BLaER1 (cell line): ENCODE data around the gene SERPINB6.
"Not testable (repeated sequence)": the region's sequence is repeated elsewhere in the genome, so short reads cannot be mapped to it uniquely, and the experiment has no call there.

Experiments
- H3K27ac ChIP-seq: shearing (Covaris generic); formaldehyde crosslinking; 2 replicates; pipeline ENCODE4 v1.8.1; 2022
- H3K27me3 ChIP-seq: shearing (Covaris generic); formaldehyde crosslinking; 2 replicates; pipeline ENCODE4 v1.8.1; 2022
- H3K36me3 ChIP-seq: shearing (Covaris generic); formaldehyde crosslinking; 2 replicates; pipeline ENCODE4 v1.8.1; 2022
- H3K4me1 ChIP-seq: shearing (Covaris generic); formaldehyde crosslinking; 2 replicates; pipeline ENCODE4 v1.8.1; 2022
- H3K4me2 ChIP-seq: shearing (Covaris generic); formaldehyde crosslinking; 2 replicates; pipeline ENCODE4 v1.8.1; 2022
- H3K4me3 ChIP-seq: shearing (Covaris generic); formaldehyde crosslinking; 2 replicates; pipeline ENCODE4 v1.8.1; 2022
- H3K9ac ChIP-seq: shearing (Covaris generic); formaldehyde crosslinking; 2 replicates; pipeline ENCODE4 v1.8.1; 2022
- H3K9me3 ChIP-seq: shearing (Covaris generic); formaldehyde crosslinking; 2 replicates; pipeline ENCODE4 v1.8.1; 2022
- H4K20me1 ChIP-seq: shearing (Covaris generic); formaldehyde crosslinking; 2 replicates; pipeline ENCODE4 v1.8.1; 2022
- Cebpa-rat ChIP-seq: shearing (Covaris generic); IDR thresholded peaks from 2 replicates; pipeline ENCODE4 v1.8.1; 2022

SERPINB6 gene

GRCh38 chr6:2917801-2918445, 53.4 kb downstream of the SERPINB6 start:
- Histone ChIP-seq H3K9me3 (no peaks in the 10 kb centered on the region), H3K4me2 (no peak overlapping the region), H4K20me1 (no peaks in the 10 kb centered on the region), H3K9ac (no peak overlapping the region), H3K36me3 (no peaks in the 10 kb centered on the region), H3K4me3 (no peak overlapping the region), H3K27ac (no peak overlapping the region), H3K4me1 (no peaks in the 10 kb centered on the region), H3K27me3 (no peaks in the 10 kb centered on the region)
- no peak for TF ChIP-seq Cebpa-rat

- Histone ChIP-seq H3K9ac (no peak overlapping the region), H3K27ac (no peak overlapping the region), H3K4me3 (no peak overlapping the region), H4K20me1 (no peaks in the 10 kb centered on the region), H3K36me3 (no peaks in the 10 kb centered on the region), H3K4me2 (no peak overlapping the region), H3K9me3 (no peaks in the 10 kb centered on the region), H3K4me1 (no peaks in the 10 kb centered on the region), H3K27me3 (no peaks in the 10 kb centered on the region)
- TF ChIP-seq Cebpa-rat: no peak
These were observed 54.3 kb downstream of the SERPINB6 start for GRCh38 chr6:2917065-2917464.

- H3K4me2 ChIP-seq: no peak overlapping the region
- no peak overlapping the region for H3K9ac ChIP-seq
- no peak overlapping the region for H3K4me3 ChIP-seq
- H3K27ac ChIP-seq: no peak overlapping the region
- no peaks in the 10 kb centered on the region for H3K4me1 ChIP-seq
- H3K27me3 ChIP-seq: no peaks in the 10 kb centered on the region
- TF ChIP-seq Cebpa-rat: no peak
- no peaks in the 10 kb centered on the region for H3K36me3 ChIP-seq
- no peaks in the 10 kb centered on the region for H4K20me1 ChIP-seq
- H3K9me3 ChIP-seq: no peaks in the 10 kb centered on the region
These were observed 55.0 kb downstream of the SERPINB6 start for GRCh38 chr6:2916158-2916925.

GRCh38 chr6:2915150-2915549, 56.2 kb downstream of the SERPINB6 start:
- H3K9ac ChIP-seq: no peak overlapping the region
- no peak for TF ChIP-seq Cebpa-rat
- H3K4me1 ChIP-seq: no peaks in the 10 kb centered on the region
- no peak overlapping the region for H3K27ac ChIP-seq
- no peak overlapping the region for H3K4me2 ChIP-seq
- H3K4me3 ChIP-seq: no peak overlapping the region
- no peaks in the 10 kb centered on the region for H4K20me1 ChIP-seq
- no peaks in the 10 kb centered on the region for H3K27me3 ChIP-seq
- no peaks in the 10 kb centered on the region for H3K36me3 ChIP-seq
- H3K9me3 ChIP-seq: no peaks in the 10 kb centered on the region

GRCh38 chr6:2914318-2914660, 57.1 kb downstream of the SERPINB6 start:
- Histone ChIP-seq H3K4me1 (no peaks in the 10 kb centered on the region), H4K20me1 (no peaks in the 10 kb centered on the region), H3K9ac (no peak overlapping the region), H3K4me3 (no peak overlapping the region), H3K9me3 (no peaks in the 10 kb centered on the region), H3K4me2 (no peak overlapping the region), H3K36me3 (no peaks in the 10 kb centered on the region), H3K27ac (no peak overlapping the region), H3K27me3 (no peaks in the 10 kb centered on the region)
- no peak for TF ChIP-seq Cebpa-rat

GRCh38 chr6:2913621-2914317, 57.6 kb downstream of the SERPINB6 start:
- no peak overlapping the region for H3K4me3 ChIP-seq
- no peaks in the 10 kb centered on the region for H3K4me1 ChIP-seq
- no peak overlapping the region for H3K9ac ChIP-seq
- H3K27ac ChIP-seq: no peak overlapping the region
- H3K9me3 ChIP-seq: no peaks in the 10 kb centered on the region
- no peaks in the 10 kb centered on the region for H3K36me3 ChIP-seq
- no peak for TF ChIP-seq Cebpa-rat
- no peaks in the 10 kb centered on the region for H3K27me3 ChIP-seq
- H4K20me1 ChIP-seq: no peaks in the 10 kb centered on the region
- H3K4me2 ChIP-seq: no peak overlapping the region

- 0 out of 2 replicates have a peak, but pooled peaks cover 2% of the 10 kb centered on the region for H3K27me3 ChIP-seq
- no peak overlapping the region for H3K4me3 ChIP-seq
- H4K20me1 ChIP-seq: no peaks in the 10 kb centered on the region
- H3K4me2 ChIP-seq: no peak overlapping the region
- H3K27ac ChIP-seq: no peak overlapping the region
- no peaks in the 10 kb centered on the region for H3K4me1 ChIP-seq
- no peaks in the 10 kb centered on the region for H3K36me3 ChIP-seq
- no peaks in the 10 kb centered on the region for H3K9me3 ChIP-seq
- no peak for TF ChIP-seq Cebpa-rat
- H3K9ac ChIP-seq: no peak overlapping the region
These were observed 60.2 kb downstream of the SERPINB6 start for GRCh38 chr6:2911171-2911570.

GRCh38 chr6:2909718-2910117, 61.6 kb downstream of the SERPINB6 start:
- Histone ChIP-seq H3K9ac (no peak overlapping the region), H3K27ac (no peak overlapping the region), H4K20me1 (no peaks in the 10 kb centered on the region), H3K9me3 (no peaks in the 10 kb centered on the region), H3K4me3 (no peak overlapping the region), H3K27me3 (peaks cover 12% of the 10 kb centered on the region; the same call in 1 of the 2 replicates), H3K4me1 (no peaks in the 10 kb centered on the region), H3K36me3 (no peaks in the 10 kb centered on the region), H3K4me2 (no peak overlapping the region)
- no peak for TF ChIP-seq Cebpa-rat

GRCh38 chr6:2909051-2909606, 62.2 kb downstream of the SERPINB6 start:
- not testable (repeated sequence) for H3K4me1 ChIP-seq, H3K27ac ChIP-seq, H3K9me3 ChIP-seq, H3K4me2 ChIP-seq, H3K9ac ChIP-seq, H4K20me1 ChIP-seq, H3K36me3 ChIP-seq, H3K4me3 ChIP-seq
- H3K27me3 ChIP-seq: peaks cover 18% of the 10 kb centered on the region

GRCh38 chr6:2908516-2908915, 62.9 kb downstream of the SERPINB6 start:
- not testable (repeated sequence) for H4K20me1 ChIP-seq, H3K27ac ChIP-seq, H3K4me3 ChIP-seq, H3K36me3 ChIP-seq, H3K4me1 ChIP-seq, H3K9ac ChIP-seq, H3K4me2 ChIP-seq, H3K9me3 ChIP-seq
- H3K27me3 ChIP-seq: peaks cover 24% of the 10 kb centered on the region

- H3K4me1 ChIP-seq: peaks cover 18% of the 10 kb centered on the region
- H3K27ac ChIP-seq, H3K9ac ChIP-seq, H3K36me3 ChIP-seq, H3K9me3 ChIP-seq, H4K20me1 ChIP-seq: not testable (repeated sequence)
- H3K27me3 ChIP-seq: peaks cover 58% of the 10 kb centered on the region
- H3K4me2 ChIP-seq: peak overlapping the region; percentile 83
- H3K4me3 ChIP-seq: peak overlapping the region; percentile 68
These were observed 67.8 kb downstream of the SERPINB6 start for GRCh38 chr6:2903411-2904185.

- H4K20me1 ChIP-seq, H3K36me3 ChIP-seq, H3K27ac ChIP-seq, H3K4me3 ChIP-seq, H3K9me3 ChIP-seq, H3K9ac ChIP-seq: not testable (repeated sequence)
- Histone ChIP-seq H3K27me3 (peaks cover 58% of the 10 kb centered on the region), H3K4me2 (peak overlapping the region; percentile 83; the same call in 1 of the 2 replicates), H3K4me1 (peaks cover 24% of the 10 kb centered on the region)
These were observed 69.5 kb downstream of the SERPINB6 start for GRCh38 chr6:2901645-2902502.
